Activated CD8-positive, alpha-beta T cell treated with anti-CD3 and anti-CD28 coated beads for 36 hours (primary cell): ENCODE results near the gene DLGAP1. TPM values are rescaled to one million over a fixed set of nuclear protein-coding genes. Genes with fewer than 3 reads are reported as not detected.

Experiments used
- ATAC-seq: fragments of 200-7000 bp; cut with Tn5 transposase; one replicate; pipeline ENCODE4 v1.10.0; 2021; ENCODE audit warnings: mild to moderate bottlenecking, moderate library complexity
- CTCF ChIA-PET: fragments of 350-600 bp; sonication (Branson Sonifier 250); formaldehyde crosslinking; loops from one replicate; lab custom pipeline; 2021; ENCODE audit warnings: antibody characterized with exemption; lab: Charles Lee
- POLR2A ChIA-PET: fragments of 350-600 bp; sonication (Branson Sonifier 250); formaldehyde crosslinking; loops from one replicate; lab custom pipeline; 2021; ENCODE audit warnings: antibody characterized with exemption; lab: Charles Lee
- DNase-seq: peaks from one replicate; pipeline ENCODE4 v3.0.0-alpha.2; 2020
- H3K27ac Mint-ChIP-seq: one replicate; pipeline ENCODE4 v1.8.0; 2021; ENCODE audit warnings: mild to moderate bottlenecking, mixed read lengths
- H3K27me3 Mint-ChIP-seq: one replicate; pipeline ENCODE4 v1.8.0; 2021; ENCODE audit warnings: mixed read lengths
- H3K36me3 Mint-ChIP-seq: one replicate; pipeline ENCODE4 v1.8.0; 2021; ENCODE audit warnings: low read depth, mixed read lengths
- H3K4me1 Mint-ChIP-seq: one replicate; pipeline ENCODE4 v1.8.0; 2021; ENCODE audit warnings: low read depth, mixed read lengths
- H3K4me3 Mint-ChIP-seq: one replicate; pipeline ENCODE4 v1.8.0; 2021; ENCODE audit warnings: mild to moderate bottlenecking, moderate library complexity, mixed read lengths
- H3K9me3 Mint-ChIP-seq: one replicate; pipeline ENCODE4 v1.8.0; 2021; ENCODE audit warnings: mixed read lengths
- intact Hi-C: fragments of 100-400 bp; cut with micrococcal nuclease; formaldehyde crosslinking; loops from one replicate; pipeline ENCODE4 v1.10.0; 2022
- total RNA-seq, 2 experiments: library from RNA; stranded (reverse); gene quantifications; one replicate each; pipeline ENCODE4 v1.2.3, GENCODE V29; 2021
- TF ChIP-seq, protein P1 (sequence below): fragments of 200-600 bp; IDR thresholded peaks from one replicate; pipeline ENCODE4 v1.8.0; 2022; ENCODE audit warnings: antibody characterized with exemption, mild to moderate bottlenecking

Gene DLGAP1
- total RNA-seq, 2 experiments from 2014 or later, result not detected

DNA sequence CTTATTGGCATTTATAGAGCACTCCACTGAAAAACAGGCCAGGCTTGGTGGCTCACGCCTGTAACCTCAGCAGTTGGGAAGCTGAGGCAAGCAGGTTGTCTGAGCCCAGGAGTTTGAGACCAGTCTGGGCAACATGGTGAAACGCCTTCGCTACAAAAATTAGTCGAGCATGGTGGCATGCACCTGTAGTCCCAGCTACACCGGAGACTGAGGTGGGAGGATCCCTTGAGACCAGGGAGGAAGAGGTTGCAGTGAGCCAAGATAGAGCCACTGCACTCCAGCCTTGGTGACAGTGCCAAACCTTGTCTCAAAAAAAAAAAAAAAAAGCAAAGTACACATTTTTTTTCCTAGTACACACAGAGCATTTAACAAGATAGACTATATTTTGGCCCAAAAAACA lies 909.0 kb downstream of the DLGAP1 start:
- intact Hi-C loops, result no loop called here
- H3K27me3 Mint-ChIP-seq, result no peaks in the 10 kb centered on the region
- H3K9me3 Mint-ChIP-seq, result no peaks in the 10 kb centered on the region
- ChIA-PET POLR2A (no interaction called here), CTCF (interaction anchor here (0.9 to 1.0 kb wide), 2 partner anchors 92 to 119 kb away, joined by 3 read pairs; no protein-coding TSS in a partner anchor)
- H3K4me3 Mint-ChIP-seq, result no peak overlapping the region
- no peaks in the 10 kb centered on the region for H3K36me3 Mint-ChIP-seq
- ATAC-seq, result no peak
- TF ChIP-seq, protein P1, sequence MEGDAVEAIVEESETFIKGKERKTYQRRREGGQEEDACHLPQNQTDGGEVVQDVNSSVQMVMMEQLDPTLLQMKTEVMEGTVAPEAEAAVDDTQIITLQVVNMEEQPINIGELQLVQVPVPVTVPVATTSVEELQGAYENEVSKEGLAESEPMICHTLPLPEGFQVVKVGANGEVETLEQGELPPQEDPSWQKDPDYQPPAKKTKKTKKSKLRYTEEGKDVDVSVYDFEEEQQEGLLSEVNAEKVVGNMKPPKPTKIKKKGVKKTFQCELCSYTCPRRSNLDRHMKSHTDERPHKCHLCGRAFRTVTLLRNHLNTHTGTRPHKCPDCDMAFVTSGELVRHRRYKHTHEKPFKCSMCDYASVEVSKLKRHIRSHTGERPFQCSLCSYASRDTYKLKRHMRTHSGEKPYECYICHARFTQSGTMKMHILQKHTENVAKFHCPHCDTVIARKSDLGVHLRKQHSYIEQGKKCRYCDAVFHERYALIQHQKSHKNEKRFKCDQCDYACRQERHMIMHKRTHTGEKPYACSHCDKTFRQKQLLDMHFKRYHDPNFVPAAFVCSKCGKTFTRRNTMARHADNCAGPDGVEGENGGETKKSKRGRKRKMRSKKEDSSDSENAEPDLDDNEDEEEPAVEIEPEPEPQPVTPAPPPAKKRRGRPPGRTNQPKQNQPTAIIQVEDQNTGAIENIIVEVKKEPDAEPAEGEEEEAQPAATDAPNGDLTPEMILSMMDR, result no peak
- no peak overlapping the region for H3K27ac Mint-ChIP-seq
- DNase-seq, result no peak
- H3K4me1 Mint-ChIP-seq, result peaks cover 14% of the 10 kb centered on the region

DNA sequence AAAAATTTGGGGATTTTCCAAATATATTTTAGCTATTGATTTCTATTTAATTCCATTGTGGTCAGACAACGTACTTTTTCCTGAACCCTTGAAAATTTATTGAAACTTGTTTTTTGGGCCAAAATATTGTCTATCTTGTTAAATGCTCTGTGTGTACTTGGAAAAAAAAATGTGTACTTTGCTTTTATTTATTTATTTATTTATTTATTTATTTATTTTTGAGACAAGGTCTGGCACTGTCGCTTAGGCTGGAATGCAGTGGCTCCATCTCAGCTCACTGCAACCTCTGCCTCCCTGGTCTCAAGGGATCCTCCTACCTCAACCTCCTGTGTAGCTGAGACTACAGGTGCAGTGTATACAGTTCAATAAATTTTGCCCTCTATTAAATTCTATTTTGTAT lies 910.6 kb downstream of the DLGAP1 start:
- Mint-ChIP-seq H3K4me3 (no peak overlapping the region), H3K36me3 (no peaks in the 10 kb centered on the region), H3K9me3 (no peaks in the 10 kb centered on the region), H3K4me1 (peaks cover 16% of the 10 kb centered on the region), H3K27me3 (no peaks in the 10 kb centered on the region), H3K27ac (no peak overlapping the region)
- CTCF ChIA-PET, result interaction anchor here (1.8 kb wide), 1 partner anchor 50 kb away, joined by 4 read pairs; no protein-coding TSS in a partner anchor
- no peak for DNase-seq
- intact Hi-C loops, result no loop called here
- POLR2A ChIA-PET, result no interaction called here
- ATAC-seq, result no peak
- TF ChIP-seq, protein P1, result no peak

DNA sequence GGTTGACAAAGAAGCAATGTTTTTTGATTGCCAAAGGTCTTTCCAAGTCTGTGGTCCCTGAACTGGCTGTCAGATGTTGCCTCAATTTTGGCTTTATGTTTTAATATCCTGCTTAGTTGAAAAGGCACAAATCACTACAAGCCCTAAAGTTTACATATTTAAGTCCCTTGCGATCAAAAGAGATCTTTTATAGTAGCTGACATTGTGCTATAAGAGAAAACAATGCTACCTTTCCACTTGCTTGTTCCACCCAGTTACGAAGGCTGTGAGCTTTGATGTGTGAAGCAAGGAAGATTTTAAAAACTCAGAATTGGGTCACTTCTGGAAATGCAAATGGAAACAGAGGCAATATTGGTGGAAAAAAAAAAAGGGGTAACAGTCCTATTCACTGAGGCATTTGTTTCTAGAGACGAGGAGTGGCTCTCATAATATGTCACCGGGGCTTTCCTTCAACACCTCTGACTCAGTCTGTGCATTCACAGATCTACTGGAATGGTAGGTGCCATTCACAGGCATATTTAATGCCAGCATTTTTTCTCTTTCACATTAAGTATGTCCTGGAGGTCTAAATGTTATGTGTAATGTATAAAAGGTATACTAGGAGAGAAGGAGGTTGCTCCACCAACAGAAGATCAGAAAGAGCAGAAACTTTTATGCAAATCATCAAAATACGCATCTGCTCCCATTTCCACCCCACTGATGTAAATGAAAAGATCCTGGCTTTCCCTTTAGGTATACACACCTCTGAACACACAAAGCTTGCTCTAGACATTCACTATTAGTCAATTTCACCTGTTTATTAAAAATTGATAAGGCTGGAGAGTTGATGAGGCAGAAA lies 913.3 kb downstream of the DLGAP1 start:
- CTCF ChIA-PET, result interaction anchor here (1.4 kb wide), 1 partner anchor 44 kb away, joined by 3 read pairs; no protein-coding TSS in a partner anchor
- H3K27me3 Mint-ChIP-seq, result no peaks in the 10 kb centered on the region
- peak; percentile 51 for DNase-seq

DNA sequence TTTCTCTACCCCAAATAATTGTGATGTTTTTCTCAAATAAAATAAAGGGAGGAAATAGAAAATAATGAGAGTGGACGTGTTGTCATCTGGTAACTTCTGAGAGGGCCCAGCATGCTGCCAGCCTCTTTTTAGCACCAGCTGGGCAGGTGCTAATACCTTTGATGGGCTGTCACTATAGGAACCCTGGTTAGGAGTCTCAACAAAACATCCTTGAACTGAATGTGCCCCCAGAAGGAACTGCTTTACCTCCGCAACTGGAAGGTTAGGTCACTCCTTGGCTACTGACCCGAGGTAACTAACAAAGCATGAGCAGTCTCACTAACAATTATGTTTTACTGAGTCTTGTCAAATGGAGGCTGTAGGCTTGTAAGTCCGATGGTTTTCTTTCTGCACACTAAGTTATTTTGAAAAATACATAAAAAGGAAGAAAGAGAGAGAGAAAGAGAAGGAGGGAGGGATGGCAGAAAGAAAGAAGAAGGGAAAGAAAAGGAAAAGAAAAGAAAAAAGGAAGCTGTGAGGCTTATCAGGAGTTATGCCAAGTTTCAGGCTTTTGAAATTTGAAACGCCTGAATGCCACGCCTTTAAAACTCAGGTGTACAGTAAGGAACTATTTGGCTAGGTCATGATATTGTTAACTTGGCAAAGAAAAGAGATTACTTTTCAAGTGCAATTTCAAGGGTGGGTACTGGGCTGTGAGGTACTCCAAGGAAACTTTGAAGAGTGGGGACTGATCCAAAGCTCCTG lies 914.1 kb downstream of the DLGAP1 start:
- ATAC-seq (no peak), DNase-seq (no peak)
- intact Hi-C loops, result no loop called here
- Mint-ChIP-seq H3K4me3 (no peak overlapping the region), H3K4me1 (peaks cover 21% of the 10 kb centered on the region), H3K9me3 (no peaks in the 10 kb centered on the region), H3K27me3 (no peaks in the 10 kb centered on the region), H3K27ac (peak overlapping the region; percentile 3), H3K36me3 (no peaks in the 10 kb centered on the region)
- TF ChIP-seq, protein P1, result no peak
- ChIA-PET POLR2A (interaction anchor here (1.2 kb wide), 1 partner anchor 15 kb away, joined by 3 read pairs; no protein-coding TSS in a partner anchor), CTCF (interaction anchor here (1.4 kb wide), 1 partner anchor 45 kb away, joined by 3 read pairs; no protein-coding TSS in a partner anchor)

More for the DNA sequence above, 913.3 kb downstream of the DLGAP1 start:
- TF ChIP-seq, protein P1, result no peak
- no peaks in the 10 kb centered on the region for H3K36me3 Mint-ChIP-seq
- no peak overlapping the region for H3K4me3 Mint-ChIP-seq
- no peaks in the 10 kb centered on the region for H3K9me3 Mint-ChIP-seq
- peak; percentile 96 for ATAC-seq
- H3K27ac Mint-ChIP-seq, result peak overlapping the region; percentile 3
- peaks cover 21% of the 10 kb centered on the region for H3K4me1 Mint-ChIP-seq
- POLR2A ChIA-PET, result interaction anchor here (1.2 kb wide), 1 partner anchor 16 kb away, joined by 3 read pairs; no protein-coding TSS in a partner anchor
- intact Hi-C loops, result no loop called here
